VCaP (cell line): ENCODE results near the gene ZC4H2.
"Not testable (repeated sequence)": the region's sequence is repeated elsewhere in the genome, so short reads cannot be mapped to it uniquely, and the experiment has no call there.

Experiments used
- H3K27ac ChIP-seq: fragments of 450-650 bp; 2 replicates; pipeline ENCODE4 v1.5.1; 2017
- CTCF ChIP-seq: fragments of 450-650 bp; conservative IDR thresholded peaks from 2 replicates; pipeline ENCODE4 v1.5.1; 2017; ENCODE audit warnings: mild to moderate bottlenecking, moderate library complexity

ZC4H2 gene

GRCh38 chrX:64975989-64976672 lies at the start of gene ZC4H2:
TSS of gene ZC4H2 (minus strand) at chrX:64976450. CDS start at chrX:64976377, 73 bp downstream.
- TF ChIP-seq CTCF, result no peak
- H3K27ac ChIP-seq, result no peak within 1 kb of the TSS

- no peak overlapping the region for H3K27ac ChIP-seq
- no peak for TF ChIP-seq CTCF
Measured at GRCh38 chrX:65017451-65017850, 41.2 kb upstream of the ZC4H2 start.

- H3K27ac ChIP-seq, result no peak overlapping the region
- no peak for TF ChIP-seq CTCF
Measured at GRCh38 chrX:65014230-65014629, 38.0 kb upstream of the ZC4H2 start.

GRCh38 chrX:65009459-65009858 lies 33.2 kb upstream of the ZC4H2 start:
- TF ChIP-seq CTCF, result no peak
- H3K27ac ChIP-seq, result no peak overlapping the region

GRCh38 chrX:65002208-65002607 lies 26.0 kb upstream of the ZC4H2 start:
- H3K27ac ChIP-seq, result not testable (repeated sequence)

GRCh38 chrX:64996805-64997204 lies 20.6 kb upstream of the ZC4H2 start:
- no peak for TF ChIP-seq CTCF
- H3K27ac ChIP-seq, result no peak overlapping the region

GRCh38 chrX:64994131-64994798 lies 18.0 kb upstream of the ZC4H2 start:
- no peak overlapping the region for H3K27ac ChIP-seq
- TF ChIP-seq CTCF, result no peak

GRCh38 chrX:64977830-64978229 lies 1.6 kb upstream of the ZC4H2 start:
- no peak overlapping the region for H3K27ac ChIP-seq
- no peak for TF ChIP-seq CTCF
